ENCODE results near the gene KIF12.

DNA sequence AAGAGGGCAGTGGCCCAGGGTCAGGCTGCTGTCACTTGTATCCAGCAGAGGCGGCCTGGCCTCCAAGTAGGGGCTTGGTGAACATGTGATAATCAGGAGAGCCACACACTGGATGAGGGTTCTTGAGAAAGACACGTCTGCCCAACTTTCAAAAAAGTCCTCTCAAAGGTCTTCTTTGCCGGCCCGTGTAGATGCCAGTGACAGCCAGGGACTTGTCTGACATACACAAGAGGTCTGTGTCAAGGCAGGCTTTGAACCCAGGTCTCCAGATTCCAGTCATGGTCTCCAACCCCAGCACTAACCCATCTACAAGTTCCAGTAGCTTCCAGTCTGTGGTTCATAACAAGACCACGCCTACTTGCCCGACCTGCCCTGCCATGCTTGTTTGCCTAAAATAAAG is 13.1 kb downstream of the KIF12 start:
- TF ChIP-seq, protein P1, sequence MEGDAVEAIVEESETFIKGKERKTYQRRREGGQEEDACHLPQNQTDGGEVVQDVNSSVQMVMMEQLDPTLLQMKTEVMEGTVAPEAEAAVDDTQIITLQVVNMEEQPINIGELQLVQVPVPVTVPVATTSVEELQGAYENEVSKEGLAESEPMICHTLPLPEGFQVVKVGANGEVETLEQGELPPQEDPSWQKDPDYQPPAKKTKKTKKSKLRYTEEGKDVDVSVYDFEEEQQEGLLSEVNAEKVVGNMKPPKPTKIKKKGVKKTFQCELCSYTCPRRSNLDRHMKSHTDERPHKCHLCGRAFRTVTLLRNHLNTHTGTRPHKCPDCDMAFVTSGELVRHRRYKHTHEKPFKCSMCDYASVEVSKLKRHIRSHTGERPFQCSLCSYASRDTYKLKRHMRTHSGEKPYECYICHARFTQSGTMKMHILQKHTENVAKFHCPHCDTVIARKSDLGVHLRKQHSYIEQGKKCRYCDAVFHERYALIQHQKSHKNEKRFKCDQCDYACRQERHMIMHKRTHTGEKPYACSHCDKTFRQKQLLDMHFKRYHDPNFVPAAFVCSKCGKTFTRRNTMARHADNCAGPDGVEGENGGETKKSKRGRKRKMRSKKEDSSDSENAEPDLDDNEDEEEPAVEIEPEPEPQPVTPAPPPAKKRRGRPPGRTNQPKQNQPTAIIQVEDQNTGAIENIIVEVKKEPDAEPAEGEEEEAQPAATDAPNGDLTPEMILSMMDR (IDR thresholded peaks at IDR 0.05), result no peak
- TF ChIP-seq POLR2A (IDR thresholded peaks at IDR 0.05), result no peak
